Measurements from ENCODE around the gene INTS15.
"Not testable (repeated sequence)": the region's sequence is repeated elsewhere in the genome, so short reads cannot be mapped to it uniquely, and the experiment has no call there.

The INTS15 gene

DNA sequence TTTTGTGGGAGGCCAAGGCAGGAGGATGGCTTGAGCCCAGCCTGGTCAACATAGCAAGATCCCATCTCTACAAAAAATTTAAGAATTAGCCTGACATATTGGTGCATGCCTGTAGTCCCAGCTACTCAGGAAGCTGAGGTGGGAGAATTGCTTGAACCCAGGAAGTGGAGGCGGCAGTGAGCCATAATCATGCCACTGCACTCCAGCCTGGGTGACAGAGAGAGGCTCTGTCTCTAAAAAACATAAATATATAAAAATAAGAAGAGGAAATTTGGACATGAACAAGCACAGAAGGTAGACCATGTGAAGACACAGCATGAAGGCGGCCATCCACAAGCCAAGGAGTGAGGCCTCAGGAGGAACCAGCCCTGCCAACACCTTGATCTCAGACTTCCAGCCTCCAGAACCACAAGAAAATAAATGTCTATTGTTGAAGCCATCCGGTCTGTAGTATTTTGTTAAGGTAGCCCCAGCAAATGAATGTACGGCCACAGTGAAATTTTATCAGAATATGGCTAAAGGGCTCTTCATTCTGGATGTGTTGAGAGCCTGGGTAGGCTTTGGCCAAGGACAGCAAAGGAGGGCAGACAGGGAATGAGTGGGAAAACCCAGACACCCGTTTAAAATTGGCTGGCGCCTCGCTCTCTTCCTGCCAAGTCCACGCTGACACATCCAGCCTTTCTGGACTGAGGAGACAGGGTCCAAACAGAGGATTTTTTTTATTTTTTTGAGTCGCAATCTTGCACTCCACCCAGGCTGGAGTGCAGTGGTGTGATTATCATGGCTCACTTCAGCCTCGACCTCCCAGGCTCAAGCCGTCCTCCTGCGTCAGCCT is 25.7 kb upstream of the INTS15 start:
- no peak overlapping the region for H3K4me3 ChIP-seq (ENCODE audit: low read length)
- TF ChIP-seq, protein P1, sequence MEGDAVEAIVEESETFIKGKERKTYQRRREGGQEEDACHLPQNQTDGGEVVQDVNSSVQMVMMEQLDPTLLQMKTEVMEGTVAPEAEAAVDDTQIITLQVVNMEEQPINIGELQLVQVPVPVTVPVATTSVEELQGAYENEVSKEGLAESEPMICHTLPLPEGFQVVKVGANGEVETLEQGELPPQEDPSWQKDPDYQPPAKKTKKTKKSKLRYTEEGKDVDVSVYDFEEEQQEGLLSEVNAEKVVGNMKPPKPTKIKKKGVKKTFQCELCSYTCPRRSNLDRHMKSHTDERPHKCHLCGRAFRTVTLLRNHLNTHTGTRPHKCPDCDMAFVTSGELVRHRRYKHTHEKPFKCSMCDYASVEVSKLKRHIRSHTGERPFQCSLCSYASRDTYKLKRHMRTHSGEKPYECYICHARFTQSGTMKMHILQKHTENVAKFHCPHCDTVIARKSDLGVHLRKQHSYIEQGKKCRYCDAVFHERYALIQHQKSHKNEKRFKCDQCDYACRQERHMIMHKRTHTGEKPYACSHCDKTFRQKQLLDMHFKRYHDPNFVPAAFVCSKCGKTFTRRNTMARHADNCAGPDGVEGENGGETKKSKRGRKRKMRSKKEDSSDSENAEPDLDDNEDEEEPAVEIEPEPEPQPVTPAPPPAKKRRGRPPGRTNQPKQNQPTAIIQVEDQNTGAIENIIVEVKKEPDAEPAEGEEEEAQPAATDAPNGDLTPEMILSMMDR (IDR thresholded peaks at IDR 0.05; ENCODE audit: insufficient read depth, low read depth, low read length, missing control alignments) = no peak
- DNase-seq (ENCODE audit: low read depth) = no peak

DNA sequence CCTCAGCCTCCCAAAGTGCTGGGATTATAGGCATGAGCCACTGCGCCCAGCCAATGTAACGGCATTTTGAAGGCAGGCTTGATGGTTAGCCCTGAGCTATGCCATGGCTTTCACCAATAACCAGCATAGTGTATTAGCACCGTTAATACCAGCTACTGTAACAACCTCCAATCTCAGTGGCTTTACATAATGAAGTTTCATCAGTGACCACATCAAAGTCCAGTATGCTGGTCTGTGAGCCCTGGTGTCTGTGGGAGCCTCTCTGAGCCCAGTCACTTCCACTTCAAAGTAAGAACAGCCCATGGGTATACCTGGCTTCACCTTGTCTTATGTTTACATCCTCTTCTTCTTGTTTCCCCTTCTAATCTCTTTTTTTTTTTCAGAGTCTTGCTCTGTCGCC is 24.2 kb upstream of the INTS15 start:
- DNase-seq (ENCODE audit: low read depth) = no peak
- TF ChIP-seq, protein P1 (IDR thresholded peaks at IDR 0.05; ENCODE audit: insufficient read depth, low read depth, low read length, missing control alignments) = no peak
- H3K4me3 ChIP-seq (ENCODE audit: low read length) = no peak overlapping the region

DNA sequence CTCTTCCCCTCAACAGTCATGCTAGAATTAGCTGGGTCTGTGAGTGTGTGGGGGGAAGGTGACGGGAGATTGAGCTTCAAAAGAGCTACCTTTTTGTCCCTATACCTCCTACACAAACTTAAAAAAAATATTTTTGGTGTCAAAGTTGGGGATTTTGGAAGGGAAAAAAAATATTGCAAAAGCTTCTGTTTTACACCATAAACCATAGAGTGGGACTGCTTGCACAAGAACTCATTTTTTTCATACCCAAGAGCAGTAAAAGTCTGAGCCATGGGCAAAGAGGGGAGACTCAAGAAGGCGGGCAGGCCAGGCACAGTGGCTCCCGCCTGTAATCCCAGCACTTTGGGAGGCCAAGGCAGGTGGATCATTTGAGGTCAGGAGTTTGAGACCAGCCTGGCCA is 21.9 kb upstream of the INTS15 start:
- no peak for DNase-seq (ENCODE audit: low read depth)
- H3K4me3 ChIP-seq (ENCODE audit: low read length) = no peak overlapping the region
- TF ChIP-seq, protein P1 (IDR thresholded peaks at IDR 0.05; ENCODE audit: insufficient read depth, low read depth, low read length, missing control alignments) = no peak

DNA sequence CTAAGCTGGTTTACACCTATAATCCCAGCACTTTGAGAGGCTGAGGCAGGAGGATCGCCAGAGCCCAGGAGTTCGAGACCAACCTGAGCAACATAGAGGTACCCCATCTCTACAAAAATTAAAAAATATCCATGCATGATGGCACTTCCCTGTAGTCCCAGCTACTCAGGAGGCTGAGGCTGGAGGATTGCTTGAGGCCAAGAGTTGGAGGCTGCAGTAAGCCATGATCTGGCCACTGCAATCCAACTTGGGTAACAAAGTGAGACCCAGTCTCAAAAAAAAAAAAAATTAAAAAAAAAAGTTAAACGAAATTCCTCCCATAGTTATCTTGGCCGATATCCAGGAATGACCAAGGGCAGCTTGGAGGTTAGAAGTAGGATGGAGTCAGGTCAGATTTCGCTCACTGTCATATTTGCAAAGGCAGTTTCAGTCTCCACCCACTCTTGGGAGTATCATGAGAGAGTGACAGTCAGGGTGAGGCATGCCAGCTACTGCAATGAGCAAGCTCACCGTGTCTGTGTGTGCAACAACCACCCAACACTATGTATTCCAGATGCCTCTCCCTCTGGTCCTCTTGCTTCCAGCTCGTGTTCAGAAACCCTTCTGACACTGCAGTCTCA is 18.6 kb upstream of the INTS15 start:
- TF ChIP-seq, protein P1 (IDR thresholded peaks at IDR 0.05; ENCODE audit: insufficient read depth, low read depth, low read length, missing control alignments) = no peak
- no peak overlapping the region for H3K4me3 ChIP-seq (ENCODE audit: low read length)
- DNase-seq (ENCODE audit: low read depth) = peak; percentile 58

DNA sequence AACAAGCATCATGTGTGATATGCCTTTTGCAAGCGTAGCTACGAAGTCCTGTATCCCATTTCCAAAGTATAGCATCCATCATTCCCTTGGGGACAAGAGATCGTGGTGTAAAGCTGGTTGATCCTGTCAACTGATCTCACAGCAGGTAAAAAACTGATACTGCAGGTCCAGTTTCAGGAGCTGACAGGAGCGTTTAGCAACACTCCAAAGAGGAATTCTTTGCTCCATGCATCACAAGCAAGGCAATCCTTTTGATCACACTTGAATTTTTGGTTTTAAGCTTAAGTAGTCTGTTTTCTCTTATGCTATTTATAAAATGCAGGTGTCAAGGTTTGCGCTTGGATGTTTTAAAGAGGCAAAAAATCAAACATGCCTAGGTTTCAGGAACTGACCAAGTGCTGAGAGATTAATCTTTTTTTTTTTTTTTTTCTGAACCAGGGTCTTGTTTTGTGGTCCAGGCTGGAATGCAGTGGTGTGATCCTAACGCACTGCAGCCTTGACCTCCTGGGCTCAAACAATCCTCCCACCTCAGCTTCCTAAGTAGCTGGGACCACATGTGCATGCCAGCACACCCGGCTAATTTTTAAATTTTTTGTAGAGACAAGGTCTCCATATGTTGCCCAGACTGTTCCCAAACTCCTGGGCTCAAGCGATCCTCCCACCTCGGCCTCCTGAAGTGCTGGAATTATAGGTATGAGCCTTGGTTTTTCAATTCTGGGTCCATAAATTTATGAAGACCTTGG is 14.4 kb upstream of the INTS15 start:
- TF ChIP-seq, protein P1 (IDR thresholded peaks at IDR 0.05; ENCODE audit: insufficient read depth, low read depth, low read length, missing control alignments) = no peak
- H3K4me3 ChIP-seq (ENCODE audit: low read length) = no peak overlapping the region
- DNase-seq (ENCODE audit: low read depth) = no peak

DNA sequence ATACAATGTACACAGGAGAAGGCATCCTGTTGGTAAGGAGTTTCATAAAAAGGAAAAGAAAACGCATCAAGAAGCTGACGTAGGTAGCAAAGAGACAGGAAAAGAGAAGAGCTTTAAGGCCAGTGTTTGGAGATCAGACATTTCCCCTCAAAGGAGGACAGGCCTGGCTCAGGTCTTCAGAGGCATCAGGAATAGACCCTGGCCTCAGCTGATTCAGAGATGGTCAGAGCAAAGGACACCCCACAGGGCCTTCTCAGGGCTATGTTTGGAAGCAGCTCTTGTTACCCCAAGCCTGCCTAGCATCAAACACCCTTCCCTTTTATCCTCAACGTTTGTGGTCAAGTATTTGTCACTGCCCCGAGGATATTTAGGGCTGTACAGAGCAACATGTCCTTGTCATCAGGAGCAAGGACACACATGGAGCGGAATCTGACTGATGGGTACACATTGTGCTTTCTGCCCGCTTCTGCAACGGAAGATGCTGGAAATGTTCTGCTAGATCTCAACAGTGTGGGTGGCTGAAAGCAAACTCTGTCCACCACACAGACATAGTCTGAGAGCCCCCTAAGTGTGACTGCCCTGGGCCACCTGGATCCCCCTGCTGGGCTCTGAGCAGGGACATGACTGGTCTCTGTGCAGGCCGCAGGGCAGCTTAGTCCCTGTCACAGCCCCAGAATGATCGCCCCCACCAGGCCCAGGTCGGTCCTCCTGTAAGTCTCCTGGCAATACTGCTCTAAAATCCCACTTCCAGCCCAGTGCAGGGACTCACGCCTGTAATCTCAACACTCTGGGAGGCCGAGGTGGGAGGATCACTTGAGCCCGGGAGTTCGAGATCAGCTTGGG is 13.6 kb upstream of the INTS15 start:
- H3K4me3 ChIP-seq (ENCODE audit: low read length) = peak overlapping the region; percentile 61
- TF ChIP-seq, protein P1 (IDR thresholded peaks at IDR 0.05; ENCODE audit: insufficient read depth, low read depth, low read length, missing control alignments) = no peak
- no peak for DNase-seq (ENCODE audit: low read depth)

DNA sequence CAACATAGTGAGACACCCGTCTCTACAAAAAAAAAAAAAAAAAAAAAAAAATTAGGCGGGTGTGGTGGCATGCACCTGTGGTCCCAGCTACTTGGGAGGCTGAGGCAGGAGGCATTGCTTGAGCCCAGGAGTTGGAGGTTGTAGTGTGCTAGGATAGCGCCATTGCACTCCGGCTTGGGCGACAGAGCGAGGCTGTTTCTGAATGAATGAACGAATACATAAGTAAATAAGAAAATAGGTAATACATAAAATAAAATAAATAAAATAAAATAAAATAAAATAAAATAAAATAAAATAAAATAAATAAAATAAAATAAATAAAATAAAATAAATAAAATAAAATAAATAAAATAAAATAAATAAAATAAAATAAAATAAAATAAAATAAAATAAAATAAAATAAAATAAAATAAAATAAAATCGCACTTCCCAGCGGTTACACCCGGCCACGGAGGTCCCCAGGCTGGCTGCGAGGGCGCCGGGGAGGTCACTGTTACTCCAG is 12.9 kb upstream of the INTS15 start:
- H3K4me3 ChIP-seq (ENCODE audit: low read length) = peak overlapping the region; percentile 61
- DNase-seq (ENCODE audit: low read depth) = not testable (repeated sequence)

Data from epithelial cell of esophagus (primary cell).